Stimulated activated CD4-positive, alpha-beta T cell treated with anti-CD3 and anti-CD28 coated beads, Interleukin-4, amount 100 ng/mL, for 4 hours (primary cell): Measurements from ENCODE around the gene CCDC82.

Experiments
- DNase-seq, 2 experiments: peaks; one replicate each; pipeline ENCODE4 v3.0.0-alpha.2; 2020

CCDC82 gene

DNA sequence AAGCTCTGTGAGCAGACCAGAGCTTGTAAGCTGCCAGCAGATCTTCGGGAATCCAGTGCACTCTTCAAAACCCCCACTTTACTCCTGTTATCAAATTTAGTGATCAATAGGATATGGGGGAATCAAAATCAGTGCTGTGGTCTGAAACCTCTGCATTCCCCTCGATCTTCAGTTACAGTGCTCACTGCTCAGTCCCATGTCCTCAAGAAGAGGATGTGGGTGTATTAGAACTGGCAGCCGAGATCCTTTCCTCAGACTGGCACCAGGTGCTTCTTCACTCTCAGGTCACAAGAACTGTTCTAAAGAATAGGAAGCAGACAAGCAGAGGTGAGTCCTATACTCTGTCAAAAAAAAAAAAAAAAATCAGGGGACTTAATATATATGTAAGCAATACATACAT lies 31.4 kb downstream of the CCDC82 start:
- DNase-seq, result no peak

DNA sequence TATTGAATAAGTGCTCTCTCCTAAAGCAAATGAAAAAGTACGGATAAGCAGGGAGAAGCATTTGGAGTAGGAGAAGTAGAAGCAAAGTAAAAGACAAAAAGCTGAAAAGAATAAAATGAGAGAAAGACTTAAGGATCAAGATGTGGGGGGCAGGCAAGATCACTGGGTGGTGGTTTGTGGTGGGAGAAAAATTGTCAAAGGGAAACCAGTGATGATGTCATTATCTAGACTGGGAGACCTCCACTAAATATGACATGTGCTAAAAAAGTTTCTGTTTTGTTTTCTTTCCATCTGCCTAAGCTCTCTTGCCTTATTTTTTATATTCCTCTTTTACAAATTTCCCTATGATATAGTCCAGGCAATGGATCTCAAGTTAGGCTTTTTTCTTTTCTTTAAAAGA lies 31.9 kb downstream of the CCDC82 start:
- no peak for DNase-seq

DNA sequence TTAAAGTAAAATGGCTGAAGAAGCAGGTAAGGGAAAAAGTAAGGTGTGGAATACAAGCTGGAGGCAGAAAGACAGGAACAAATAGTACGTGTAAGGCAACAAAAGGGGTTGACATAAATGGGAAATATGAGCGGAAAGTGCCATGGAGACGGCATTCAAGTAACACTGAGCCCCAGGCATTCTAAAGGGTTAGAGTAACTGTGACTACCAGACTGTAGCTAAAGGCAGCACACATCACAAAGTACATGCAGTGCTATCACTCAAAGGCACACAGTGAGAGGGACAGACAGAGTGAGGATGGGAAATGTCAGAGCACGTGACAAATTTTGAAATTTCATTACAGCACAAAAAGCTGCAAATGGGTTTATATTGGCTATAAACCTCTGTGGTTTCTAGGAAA lies 32.9 kb downstream of the CCDC82 start:
- no peak for DNase-seq

DNA sequence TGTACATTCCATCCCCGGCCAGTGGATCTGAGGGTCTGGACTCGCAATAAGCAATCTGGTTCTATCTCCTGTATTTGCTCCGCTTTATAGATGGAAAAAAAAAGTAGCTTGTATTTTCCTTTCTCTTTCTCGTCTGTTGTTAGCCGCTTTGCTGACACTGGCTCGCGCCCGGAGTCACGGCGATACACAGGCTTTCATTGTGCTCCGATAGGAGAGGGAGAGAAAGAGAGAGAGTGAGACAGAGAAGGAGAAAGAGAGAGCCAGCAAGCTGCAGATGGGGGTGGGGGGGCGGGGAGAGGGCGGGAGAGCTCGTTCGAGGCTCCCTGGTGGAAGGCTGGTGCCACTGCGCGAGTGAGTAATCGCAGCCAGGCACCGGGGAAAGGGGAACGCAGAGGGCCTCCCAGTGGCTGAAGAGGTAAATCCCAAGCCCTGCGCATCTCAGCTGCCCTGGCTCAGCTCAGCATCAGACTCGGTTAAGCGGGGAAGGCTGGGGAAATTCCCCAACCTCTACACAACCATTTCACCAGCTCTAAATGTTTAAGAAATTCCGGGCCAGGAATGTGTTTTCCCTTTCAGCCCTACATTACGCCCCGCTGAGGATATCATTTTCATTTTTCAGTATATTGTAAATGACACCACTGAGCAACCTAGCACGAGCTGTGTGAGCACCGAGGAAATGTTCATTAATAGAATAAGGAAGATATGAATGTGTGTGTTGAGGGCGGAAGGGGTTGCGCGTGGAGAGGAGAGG lies 46.6 kb downstream of the CCDC82 start, which contains the start of gene MAML2:
Gene MAML2 (minus strand): TSS at position 235 of the 751 bp plus-strand sequence. CDS start 1,300 bp downstream, outside the sequence.
- DNase-seq, result peak; percentile 80 to 95

DNA sequence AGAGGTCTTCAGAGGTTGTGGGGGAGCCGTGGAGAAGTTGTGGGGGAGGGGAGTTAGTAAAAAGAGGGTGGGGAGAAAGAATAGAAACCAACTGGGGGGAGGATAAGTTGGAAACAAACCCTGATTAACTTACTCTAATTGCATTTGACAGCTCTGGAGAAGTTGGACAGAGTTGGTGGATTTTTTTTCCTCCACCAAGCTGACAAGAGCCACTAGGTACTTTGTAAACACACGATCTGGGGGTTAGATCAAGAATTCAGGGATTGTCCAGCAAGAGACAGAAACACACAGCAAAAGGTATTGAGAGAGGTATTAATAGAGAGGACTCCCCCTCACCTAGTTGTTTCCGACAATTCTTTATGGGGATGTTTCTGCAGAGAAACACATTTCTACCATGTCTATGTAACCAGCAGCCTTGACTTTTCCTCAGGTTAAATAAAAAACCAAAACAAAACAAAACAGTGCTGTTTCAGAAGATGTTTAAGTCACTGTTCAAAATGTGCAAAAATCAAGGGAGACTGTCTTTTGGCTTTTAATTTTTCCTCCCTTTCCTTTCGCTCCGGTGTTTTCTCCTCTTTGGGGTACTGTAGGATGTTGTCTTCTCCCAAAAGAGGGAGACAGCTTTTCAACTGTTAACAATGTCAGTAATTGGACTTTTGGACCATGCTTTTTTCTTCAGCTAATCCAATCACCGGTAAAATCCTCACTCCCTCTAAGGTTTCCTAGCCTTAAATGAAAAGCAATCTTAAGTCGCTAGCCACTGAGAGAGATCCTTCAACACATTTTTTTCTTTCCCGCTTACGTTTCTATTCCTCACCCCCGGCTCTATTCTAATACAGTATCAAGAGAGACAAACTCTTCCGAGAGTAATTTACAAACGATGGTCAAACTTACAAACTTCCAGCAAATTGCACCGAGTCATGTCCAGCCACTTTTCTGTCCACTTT lies 47.4 kb downstream of the CCDC82 start:
- no peak for DNase-seq

DNA sequence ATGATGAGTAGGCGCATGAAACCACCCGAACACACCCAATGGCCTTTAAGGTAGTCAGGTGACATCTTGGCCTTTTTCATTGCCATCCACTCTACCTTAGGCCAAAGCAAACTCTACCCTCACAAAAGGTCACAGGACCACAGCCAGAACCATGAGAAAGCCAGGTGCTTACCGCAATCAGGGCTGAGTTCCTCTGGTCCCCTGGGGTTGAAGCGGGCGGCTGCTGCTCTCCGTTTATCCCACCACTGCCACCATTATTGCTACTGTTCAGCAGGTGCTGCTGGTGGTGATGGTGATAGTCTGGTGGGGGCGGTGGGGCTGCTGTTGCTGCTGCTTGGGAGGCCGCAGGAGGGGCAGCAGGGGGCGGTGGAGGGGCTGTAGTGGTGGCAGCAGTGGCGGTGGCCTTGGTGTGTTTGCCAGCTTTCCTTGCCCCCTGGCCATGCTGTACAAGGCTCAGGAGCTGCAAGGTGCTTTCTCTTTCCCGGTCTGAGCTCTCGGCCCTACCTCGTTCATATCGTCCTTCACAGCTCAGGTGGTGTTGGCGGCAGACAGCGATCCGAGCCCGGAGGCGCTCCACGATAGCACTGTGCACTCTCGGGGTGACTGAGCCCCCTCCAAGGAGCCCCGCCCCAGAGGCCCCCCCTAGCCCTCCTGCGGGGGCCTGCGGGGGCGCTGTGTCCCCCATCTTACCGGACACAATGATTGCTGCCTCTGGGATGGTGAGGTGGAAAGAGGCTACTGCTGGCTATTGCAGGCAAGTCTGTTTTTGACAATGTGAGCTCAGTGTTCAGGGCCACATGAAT lies 48.3 kb downstream of the CCDC82 start:
- peak; percentile 49 to 63 for DNase-seq

DNA sequence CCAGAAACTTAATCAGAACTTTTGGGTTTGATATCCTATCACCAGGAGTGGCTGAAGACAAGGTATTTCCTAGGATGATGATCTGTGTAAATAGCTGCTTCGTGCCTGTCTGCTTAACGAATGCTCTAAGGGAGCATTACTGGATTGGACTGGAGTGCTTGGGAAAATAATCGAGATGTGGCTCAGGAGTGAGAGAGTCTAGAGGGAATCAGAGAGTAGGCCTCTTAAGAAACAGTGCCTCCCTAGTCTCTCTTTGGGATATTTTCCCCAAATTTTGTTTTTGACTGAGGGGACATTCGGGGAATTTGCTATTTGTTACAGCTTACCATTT lies 49.2 kb downstream of the CCDC82 start:
- no peak for DNase-seq

DNA sequence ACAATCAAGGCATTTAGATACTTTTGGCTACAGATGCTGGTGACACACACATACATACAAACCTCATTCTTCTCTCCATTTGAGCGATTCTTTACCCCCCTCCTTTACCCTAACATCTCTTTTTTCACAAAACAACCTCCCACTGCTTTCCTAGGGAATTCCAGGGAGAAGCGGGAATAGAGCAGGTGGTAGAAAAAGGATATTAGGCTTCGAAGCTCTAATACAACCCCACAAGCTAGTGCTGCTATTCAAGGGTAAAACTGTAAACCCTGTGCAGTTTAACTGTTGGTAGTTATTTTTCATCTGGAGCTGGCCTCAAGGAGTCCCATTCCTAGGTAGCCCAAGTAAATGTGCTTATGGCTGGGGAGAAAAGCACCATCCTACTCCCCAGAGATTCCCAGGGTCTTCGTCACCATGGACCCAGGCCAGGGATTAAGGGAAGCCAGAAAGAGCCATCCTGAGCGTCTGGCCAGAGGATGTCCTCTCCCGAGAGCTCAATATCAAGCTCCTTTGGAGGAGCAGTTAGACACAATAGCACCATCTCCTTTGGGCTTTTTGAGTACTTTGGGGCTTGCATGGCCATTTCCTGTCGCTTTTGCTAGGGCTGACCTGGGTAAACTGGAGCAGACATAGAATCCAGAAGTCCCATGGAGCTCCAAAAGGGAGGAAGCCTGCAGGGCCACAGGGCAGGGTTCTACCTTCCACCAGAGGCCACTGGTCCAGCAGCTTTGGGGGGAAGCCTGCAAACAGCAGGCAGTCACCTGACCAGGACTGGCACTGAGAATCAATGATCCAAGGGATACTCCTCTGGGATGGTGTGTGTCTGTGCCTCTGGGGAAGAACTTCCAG lies 49.8 kb downstream of the CCDC82 start:
- no peak for DNase-seq

DNA sequence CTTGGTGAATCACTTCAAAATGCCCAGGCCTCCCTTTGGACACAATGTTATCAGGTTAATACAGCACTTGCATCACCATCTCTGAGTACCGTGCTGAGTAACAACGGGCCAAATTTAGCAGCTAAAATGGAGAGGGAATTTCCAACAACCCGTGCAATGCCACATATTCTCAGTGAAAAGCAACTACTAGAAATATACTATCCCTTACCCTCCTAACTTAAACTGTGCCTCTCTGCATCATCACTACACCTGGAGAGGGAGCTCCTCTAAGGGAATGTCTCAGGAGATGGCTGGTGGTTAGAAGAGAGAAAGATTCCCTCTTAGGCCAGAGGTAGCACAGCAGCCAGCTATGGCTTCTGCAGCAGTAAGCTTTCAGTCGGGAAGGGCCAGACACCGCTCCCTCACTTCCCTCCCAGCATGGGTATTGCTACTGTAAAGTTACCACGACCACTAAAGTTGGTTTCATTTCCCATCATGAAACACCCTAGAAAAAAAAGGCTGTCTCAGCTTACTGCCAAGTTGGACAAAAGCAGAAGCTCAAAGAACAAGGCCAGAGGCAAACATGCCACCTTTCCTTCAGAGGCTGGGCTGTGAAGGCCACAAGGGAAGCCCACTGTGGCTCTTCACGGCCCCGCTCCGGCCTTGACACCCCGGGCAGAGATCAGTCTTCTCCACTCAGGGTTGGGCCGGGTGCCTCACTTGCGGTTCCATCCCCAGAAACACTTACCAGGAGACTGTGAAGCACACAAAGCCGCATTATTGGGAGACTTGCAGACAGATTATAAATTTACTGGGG lies 50.6 kb downstream of the CCDC82 start:
- no peak for DNase-seq

DNA sequence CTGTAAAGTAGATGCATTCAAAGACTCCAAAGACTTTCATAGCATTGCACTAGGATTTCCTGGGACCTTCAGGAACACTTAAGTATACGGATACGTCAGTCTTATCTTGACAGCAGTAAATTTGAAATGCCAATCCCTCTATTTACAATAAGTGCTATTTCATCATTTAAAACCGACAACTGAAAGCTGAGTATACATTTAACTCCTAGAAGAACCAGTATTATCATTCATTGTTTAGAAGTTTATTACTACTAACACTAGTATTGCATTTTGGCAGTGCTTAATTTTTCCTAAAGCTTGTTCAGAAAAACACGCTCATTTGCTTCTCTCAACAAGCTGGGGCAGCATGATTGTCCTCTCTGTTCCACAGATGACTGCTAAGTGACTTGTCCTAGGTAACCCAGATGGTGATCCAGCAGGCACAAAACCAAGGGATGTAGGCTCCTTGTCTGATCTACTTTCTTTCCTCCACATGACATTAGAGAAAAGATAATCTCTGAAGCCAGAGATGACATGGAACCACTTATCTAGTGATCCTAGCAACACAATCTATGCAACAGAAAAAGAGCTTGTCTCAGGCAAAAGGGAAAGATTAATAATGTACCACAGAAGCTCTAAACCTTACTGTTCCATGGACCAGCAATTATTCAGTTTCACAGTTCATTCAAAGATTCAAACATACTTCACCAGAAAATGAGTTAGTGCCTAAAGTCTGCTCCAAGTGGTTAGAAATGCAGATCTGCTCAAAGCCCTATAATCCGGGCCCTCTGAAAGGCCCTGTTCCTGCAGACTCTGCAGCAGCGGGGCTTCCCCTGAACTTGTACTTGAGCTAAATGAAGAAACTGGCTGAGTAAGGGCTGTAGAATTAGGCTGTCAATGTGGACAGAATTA lies 51.9 kb downstream of the CCDC82 start:
- DNase-seq, result peak; percentile 30 to 34

DNA sequence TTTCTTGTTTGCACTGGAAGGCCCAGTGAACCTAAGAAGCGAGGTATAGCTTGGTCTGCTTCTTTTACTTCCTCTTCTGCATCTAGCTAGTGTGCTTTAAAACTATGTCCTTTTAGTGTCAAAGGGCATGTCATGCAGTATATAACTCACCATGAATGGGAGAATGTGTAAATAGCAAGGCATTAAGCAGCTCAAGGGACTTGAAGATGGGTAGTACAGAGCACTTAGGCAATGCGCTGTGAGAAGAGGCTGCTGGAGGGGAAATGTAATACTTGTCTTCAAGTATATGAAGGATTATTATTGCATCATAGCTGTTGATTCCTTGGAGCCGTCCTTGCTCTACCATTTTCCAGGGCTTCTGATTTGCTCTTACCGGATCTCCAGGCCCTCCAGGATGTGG lies 54.3 kb downstream of the CCDC82 start:
- no peak for DNase-seq

DNA sequence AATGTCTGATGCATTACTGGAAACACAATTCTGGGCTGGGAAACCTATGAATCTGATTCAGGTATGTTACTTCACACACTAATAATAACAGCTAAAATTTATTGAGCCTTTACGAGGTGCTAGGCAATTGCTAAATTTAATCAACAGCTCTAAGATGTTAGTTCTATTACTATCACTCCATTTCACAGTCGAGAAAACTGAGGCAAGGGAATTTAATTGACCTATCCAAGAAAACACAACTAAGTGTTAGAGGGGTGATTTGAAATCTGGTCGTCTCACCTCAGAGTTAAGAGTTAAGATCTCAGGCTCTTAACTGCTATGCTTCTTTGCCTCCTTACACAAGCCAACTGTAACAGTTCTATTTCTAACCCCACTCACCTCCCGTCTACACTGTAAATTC lies 55.5 kb downstream of the CCDC82 start:
- DNase-seq, result no peak

DNA sequence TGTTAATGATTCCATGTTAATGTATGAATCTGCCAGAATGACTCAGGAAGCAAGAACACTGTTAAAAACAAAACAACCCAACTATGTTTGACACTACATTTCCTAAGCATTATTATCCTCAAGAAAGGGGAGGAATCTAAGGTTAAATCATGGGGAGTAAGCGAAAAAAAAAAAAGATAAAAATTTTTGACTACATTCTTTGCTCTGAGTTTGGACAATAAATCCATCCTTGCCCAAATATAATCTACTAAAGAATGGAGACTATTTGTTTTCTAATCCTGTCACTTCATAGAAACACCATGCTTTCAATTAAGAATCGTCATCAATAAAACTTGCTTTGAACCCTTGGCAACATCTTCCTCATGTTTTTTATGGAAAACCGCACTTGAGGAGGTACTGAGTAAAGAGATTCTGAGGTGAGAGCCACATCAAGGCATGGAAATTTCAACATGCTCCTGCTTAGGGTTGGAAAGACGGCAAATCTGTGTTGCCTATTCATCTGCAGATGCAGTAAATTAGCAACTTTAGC lies 56.5 kb downstream of the CCDC82 start:
- no peak for DNase-seq

DNA sequence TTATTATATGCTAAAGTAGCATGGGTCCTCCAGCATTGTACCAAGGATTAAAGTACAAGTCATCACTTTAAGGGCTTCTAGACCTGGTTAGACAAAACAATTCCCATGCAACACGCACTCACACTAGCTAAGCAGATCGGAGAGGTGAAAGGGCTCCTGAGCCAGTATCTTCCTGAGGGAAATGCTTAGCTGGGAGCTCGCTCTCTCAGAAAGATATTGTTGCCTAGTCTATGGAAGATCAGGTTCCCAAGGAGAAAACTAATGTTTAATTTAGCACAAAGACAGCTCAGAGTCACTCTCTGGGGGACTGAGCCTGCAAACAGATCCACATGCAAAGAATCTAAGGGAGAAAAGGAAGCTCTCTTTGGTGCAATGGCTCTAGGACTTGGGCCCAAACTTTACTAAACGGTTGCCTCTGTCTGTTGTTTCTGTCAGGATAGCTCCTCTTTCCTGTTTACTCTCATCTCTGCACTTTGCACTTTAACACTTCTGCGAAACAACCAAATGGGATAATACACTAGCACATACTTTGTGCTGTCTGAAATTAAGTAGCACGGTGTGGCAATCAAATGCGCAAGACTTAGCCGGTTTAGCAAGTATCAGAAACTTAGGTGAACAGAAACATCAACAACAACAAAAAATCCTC lies 57.5 kb downstream of the CCDC82 start:
- no peak for DNase-seq

DNA sequence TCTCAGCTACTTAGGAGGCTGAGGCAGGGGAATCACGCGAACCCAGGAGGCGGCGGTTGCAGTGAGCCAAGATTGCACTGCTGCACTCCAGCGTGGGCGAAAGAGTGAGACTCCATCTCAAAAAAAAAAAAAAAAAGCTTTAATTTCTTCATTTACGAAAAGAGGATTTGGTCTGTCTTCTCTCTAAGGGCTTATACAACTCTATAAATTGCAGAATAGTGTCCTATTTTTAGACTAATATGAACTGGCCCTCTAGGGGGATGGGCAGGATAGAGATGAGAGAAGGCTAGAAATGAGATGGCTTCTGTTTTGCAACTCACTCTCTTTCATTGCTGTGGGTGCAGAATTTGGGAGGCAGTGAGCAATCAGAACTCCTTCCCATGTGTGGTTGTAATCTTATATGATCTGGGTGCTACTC lies 58.0 kb downstream of the CCDC82 start:
- no peak for DNase-seq

DNA sequence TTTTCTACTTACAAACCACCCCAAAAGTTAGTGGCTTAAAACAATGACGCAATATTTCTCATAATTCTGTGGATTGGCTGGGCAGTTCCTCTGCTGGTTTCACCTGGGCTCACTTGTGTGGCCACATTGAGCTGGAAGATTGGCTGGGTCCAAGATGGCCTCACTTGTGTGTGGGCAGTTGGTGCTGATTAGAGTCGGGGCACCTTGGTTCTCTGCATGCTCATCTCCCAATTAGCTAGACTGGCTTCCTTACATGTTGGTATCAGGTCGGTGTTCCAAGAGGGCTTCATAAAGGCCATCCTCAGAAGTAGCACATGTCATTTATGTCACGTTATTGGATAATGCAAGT lies 59.2 kb downstream of the CCDC82 start:
- no peak for DNase-seq

DNA sequence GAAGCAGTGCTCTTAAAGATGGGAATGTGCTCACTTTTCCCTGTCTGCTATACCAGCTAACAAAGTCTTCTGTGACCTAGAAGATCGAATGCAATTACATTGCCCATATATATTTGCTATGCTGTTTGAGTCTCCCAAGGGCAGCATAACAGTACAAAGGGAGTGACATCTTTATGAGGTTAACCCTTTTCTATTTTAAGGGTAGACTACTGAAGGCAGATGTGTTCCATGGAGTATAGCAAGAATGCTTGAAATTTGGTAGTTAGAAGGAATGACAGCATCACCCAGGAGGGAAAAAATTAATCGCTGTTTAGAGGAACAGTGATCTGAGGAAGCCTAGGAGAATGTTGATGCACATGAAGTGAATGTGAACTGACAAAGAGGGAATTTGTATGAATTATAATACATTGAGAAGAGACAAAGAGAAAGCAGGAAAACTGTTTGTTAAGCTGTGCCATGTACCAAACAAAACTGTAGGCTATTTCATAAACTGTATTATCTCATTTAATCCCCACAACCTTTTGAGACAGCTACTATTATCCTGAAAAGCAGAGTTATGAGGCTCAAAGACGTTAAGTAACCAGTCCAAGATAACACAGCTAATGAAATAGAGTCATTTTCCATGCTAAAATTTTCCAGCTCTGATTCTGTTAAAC lies 59.7 kb downstream of the CCDC82 start:
- DNase-seq, result no peak

DNA sequence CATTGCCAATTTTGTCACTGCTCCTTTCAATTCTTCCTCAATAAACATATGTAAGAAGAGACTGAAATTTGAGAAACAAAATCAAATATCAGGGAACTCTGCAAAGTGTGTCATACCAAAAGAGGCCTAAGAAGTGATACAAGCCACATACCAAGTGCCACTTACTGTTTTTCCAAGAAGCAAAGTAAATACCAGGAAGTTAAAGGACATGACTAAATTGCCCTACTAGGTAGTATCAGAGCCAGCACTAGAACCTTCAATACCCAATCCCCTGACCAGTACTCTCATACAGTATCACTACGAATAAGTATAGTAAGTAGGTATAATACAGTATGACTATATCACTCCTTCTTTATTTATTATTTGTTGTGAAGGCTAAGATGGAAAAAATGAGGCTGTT lies 60.3 kb downstream of the CCDC82 start:
- no peak for DNase-seq

DNA sequence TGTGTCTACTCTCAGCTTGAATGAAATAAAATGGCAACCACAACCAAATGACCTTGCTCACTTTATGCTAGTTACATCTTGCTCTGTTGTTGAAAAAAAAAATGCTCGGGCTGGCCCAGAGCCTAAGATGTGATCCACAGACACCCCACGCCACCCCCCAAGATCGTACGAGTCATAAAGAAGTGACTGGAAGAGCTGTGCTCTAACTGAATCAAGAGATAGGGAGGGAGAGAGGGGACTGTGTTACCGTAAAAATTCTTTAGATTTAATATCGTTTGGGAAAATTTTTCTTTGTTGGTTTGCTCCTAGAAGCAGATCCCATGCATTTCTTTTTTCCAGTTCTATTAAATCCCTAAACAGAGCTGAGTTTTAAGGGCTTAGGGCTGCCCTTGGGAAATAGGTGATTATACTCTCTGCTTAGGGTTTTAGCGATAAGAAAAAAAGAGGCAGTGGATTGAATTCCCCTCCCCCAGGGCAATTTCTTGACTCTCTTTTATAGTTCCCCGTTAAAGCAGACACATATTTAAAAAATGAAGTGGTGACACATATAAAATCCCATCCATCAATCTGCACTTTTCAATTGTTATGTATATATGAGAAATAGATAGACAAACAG lies 61.2 kb downstream of the CCDC82 start:
- no peak for DNase-seq
